Stomach (tissue), 4 donors: ENCODE data around the gene MRPL14.

ENCODE experiments used
- CTCF ChIP-seq, 7 experiments: fragments of 450-650 bp in 4 of 7; fragments of 200-600 bp in 3 of 7; sonication (generic) in 3 of 7; IDR thresholded peaks; one replicate each; pipeline ENCODE4 v1.5.1; 2016 to 2019; ENCODE audit warnings: antibody characterized with exemption in 7 of 7, control low read depth in 2 of 7, mild to moderate bottlenecking in 1 of 7
- EP300 ChIP-seq: sonication (generic); formaldehyde crosslinking; IDR thresholded peaks from one replicate; pipeline ENCODE4 v1.6.1; 2017; ENCODE audit warnings: antibody characterized with exemption
- POLR2A ChIP-seq, 4 donors: fragments of 450-650 bp; IDR thresholded peaks; one replicate each; pipeline ENCODE4 v1.6.1; 2016; ENCODE audit warnings: antibody characterized with exemption in 4 of 4, control low read depth in 2 of 4, mild to moderate bottlenecking in 1 of 4, moderate library complexity in 1 of 4
- POLR2AphosphoS5 ChIP-seq, 3 donors: sonication (generic); formaldehyde crosslinking; IDR thresholded peaks; one replicate each; pipeline ENCODE4 v1.6.1; 2016; ENCODE audit warnings: antibody characterized with exemption in 3 of 3

DNA sequence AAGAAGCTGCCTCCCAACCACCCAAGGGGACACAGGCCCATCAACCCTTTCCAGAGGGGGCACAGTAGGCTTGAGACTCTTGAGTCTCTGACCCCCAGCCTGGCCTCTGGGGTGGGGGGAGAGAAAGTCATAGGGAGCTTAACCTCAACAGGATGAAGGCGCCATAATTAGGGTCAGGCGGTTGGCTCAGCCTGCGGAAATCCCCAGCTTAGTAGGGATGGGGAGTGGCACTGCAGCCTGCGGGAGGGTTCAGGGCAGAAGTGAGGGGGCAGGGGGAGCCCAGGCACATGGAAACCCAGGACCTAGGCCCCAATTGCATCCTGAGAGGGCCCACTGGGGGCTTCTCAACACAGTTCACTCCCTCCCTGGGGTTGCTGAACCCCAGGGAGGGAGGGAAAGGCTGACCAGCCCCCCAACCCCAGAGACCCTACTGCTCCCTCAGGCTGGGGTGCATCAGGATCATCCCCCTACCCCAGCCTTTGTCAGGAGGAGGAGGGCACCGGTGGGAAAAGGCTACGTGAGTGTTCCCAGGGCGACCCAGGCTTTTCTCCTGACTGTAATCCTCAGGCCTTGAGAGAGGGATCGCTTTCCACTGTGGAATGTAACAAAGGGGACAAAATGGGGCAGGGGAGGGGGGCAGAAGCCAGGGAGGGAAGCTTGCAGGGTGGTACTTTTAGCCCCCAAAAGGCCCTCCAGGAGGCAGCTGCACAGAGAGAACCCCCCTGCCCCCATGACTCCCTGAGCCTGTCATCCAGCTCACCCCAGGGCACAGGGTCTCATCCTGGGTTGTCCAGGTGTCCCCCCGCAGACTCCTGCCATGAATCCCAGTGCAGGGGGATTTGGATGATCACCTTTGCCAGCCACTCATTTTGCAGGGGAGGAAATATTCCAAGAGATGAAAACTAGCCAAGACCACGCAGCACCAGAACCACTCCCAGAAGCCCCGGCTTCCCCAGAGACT, 46.4 kb downstream of the MRPL14 start:
- TF ChIP-seq CTCF (IDR thresholded peaks at IDR 0.05) (no peak), POLR2A (IDR thresholded peaks at IDR 0.05) (no peak), POLR2AphosphoS5 (IDR thresholded peaks at IDR 0.05) (no peak), EP300 (no peak)
